ENCODE measurements around the gene CELF4.

The CELF4 gene

DNA sequence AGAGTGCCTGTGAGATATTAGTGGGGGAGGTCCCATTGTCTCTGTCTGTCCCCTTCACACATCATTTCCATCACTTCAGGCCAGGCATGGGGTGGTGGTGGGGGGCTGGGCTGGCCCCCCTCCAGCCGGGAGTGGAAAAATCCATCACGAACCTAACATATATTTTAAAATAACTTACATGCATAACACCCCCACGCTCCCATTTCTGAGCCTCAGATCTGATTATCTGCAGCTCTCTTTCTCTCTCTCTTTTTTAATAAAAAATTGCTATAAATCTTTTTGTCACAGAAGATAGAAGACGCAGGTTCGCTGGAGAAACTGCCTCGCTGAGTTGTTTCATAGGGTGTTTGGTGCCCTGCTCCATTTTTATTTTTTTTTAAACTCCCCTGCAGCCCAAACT is 159.8 kb downstream of the CELF4 start:
- no peak for DNase-seq

DNA sequence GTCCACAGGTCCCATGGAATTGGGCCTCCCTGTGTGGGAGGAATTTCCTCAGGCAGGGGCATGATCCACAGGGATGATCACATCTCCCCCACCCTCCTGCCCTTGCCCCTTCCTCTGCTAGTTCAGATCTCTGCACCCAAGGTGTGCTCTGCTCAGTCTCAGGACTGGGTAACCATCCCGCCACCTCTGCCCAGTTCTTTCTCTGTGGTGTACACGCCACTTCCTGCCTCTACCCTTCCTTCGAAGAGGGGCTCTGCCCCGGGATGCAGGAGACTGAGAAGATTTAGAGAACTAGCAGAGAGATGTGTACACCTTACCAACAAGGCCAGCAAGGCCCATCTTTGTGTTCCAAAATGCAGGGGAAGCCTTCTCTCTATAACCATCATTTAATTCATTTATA is 160.4 kb downstream of the CELF4 start:
- no peak for DNase-seq

DNA sequence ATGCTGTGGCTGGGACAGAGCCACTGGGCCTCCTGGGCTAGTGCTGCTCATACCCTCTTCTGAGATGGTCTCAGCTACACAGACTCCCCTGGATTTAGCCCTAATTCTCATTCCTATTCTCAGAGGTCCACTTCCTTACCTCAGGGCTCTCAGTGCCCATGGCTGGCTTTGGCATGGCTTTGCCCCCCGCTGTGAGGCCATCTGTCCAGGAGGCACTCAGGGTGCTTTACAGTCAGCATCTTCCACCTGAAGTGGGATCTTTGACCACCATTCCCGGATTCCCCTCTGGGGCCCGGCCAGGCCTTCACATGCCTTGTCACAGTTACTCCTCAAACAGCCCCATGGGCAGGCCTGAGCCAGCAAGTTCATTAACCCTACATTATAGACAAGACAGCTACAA is 161.8 kb downstream of the CELF4 start:
- no peak for DNase-seq

DNA sequence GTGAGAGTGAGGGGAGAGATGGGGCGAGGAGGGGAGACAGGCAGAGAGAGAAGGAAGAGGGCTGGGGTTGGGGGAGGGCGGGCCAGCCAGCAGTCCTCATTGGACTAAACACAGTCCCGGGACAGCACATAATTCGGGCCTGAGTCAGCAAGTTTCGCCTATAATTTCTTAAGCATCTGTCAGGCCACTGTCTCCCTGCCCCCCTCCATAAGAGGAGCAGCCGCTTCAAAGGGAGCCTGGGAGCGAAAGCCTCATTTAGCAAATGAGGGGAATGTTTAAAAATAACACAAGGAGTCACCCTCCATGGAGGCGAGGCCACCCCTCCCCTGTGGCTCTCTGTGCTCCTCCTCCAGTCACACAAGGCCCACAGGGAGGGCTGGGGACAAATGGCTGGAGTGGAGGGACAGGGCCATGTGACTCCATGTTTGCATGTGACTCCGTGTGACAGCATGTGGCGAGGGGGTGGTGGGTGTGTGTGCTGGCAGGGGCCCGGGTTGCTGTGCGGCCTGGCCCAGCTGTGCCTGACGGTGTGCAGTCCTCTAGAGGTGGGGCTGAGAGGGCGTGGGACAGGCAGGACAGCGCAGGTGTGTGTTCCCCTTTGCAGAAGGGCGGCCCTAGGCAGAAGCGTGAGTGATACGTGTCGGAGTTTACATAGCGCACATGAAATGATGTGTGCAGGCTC is 162.4 kb downstream of the CELF4 start:
- DNase-seq = no peak

DNA sequence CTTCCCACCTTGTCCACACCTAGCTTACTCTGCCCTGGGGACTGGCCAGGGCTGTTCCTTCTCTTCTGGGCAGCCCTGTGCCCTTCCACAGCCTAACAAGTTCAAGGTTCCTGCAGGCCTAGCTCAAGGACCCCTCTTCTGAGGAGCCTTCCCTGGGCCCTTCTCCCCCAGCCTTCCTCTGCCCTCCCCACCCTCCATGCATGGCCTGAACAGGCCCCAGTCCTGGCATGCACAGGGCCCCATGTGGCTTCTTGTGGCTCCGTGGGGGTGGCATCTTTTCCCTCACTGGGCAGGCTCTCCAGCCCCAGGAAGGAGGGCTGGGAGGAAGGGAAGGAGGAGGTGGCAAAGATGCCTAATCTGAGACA is 162.9 kb downstream of the CELF4 start:
- no peak for DNase-seq

DNA sequence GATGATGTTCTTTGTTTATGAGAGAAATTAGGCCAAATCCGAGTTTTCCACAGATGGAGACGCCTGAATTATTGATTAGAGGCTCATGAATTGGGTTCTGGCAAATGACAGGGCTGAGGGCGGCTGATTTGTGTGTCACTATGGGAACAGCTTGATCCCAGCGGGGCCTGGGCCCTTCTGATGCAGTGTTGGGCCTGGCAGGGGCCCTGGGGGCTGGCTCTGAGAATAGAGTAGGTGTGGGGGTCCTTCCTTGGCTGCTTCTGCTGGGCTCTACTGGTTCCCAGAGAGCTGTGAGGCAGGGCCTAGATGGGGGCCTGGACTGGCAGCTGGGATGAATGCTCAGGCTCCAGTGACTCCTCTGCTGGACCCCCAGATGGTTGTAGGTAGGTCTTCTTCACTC is 164.8 kb downstream of the CELF4 start:
- DNase-seq = no peak

DNA sequence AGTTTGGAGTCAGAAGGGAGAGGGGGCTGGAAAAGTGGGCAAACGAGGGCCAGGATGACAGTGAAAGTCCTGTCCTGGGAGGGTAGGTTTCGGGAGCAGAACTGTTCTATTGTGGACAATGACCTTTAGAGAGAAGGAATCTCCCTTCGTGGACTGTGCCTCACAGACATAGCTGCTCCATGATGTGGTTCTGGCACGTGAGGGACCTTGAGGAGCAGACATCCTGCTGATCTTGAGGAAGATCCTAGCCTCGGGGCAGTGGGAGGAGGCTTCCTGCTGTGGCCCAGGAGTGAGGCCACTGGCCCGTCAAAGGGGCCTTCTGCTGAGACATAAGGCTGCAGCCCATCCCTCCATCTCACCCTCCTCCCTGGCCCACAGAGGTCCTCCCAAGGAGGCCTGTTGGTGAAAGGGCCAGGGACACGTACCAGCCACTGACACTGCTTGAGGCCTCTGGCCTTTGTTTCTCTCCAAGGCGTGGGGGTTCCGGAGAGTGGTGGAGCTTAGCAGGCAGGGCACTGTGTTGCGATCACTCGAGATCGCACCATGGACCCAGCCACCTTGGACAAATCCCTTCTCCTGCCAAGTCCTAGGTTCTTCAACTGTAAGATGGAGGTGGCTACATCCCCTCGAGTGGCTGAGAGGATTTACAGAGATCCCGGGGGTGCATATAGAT is 167.2 kb downstream of the CELF4 start:
- DNase-seq = no peak

DNA sequence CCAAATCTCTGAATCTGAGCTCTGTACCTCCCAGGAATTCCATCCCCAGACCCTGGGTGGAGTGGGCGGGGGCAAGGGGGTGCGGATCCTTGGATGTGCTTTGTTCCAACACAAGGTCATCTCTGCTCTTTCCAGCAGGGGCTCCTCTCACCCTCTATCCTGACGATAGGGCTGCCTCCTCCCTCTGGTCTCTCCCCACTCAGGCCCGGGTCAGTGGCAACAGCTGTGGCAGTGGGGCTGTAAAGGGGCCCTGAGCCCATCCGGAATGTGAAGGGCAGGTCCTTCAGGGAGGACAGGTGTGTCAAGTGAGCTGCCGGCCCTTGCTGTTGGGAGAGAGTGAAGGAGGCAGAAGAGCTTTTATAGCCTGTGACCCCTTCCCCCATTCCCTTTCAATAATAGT is 167.8 kb downstream of the CELF4 start:
- DNase-seq = no peak

DNA sequence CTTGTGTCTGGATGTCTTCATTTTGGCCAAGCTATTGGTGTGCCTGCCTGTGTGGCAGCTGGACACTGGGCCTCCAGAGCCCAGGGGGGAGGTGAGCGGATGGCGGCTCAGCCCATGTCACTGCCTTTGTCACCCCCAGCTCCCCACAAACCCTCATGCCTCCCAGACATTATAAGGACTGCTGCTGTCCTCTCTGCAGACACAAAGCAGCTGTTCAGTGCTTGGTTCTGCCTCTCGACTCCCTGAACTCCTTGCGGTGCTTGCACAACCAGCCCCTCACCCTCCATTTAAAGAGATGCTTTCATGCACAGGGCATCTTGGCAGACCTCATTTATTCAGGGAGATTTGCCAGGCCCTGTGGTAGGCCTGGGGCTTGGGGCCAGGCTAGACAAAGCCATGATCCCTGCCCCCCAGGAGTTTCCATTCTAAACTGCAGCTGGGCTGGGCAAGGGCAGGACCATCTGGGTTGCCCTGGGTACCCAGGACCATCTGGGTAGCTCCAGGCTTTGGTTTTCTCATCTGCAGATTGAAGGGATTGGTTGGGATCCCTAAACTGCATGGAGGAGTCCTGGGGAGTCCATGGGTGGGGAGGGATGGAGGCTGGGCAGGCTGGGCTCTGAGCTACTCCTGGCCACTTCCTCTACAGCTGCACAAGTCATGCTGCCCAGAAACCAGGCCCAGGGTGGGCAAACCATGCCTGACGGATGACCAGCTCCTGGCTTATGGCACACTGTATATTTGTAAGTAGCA is 168.5 kb downstream of the CELF4 start:
- no peak for DNase-seq

DNA sequence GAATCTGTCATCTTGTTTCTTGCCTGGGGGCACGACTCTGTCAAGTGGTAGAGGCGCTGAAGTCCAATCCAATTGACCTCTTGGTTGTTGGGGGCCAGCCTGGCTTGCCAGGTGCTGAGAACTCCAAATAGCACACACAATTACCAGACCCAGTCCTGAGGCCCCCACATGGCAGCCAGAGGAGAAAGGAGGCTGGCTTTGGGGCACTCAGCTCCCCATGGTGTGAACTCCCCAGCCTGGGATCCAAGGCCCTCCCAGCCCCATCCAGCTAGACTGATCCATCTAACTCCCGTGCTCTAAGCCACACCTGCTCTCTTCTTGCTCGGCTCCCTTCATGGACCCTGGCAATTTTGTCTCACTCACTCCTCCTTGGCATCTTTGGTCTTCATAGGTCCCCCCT is 170.0 kb downstream of the CELF4 start:
- no peak for DNase-seq

DNA sequence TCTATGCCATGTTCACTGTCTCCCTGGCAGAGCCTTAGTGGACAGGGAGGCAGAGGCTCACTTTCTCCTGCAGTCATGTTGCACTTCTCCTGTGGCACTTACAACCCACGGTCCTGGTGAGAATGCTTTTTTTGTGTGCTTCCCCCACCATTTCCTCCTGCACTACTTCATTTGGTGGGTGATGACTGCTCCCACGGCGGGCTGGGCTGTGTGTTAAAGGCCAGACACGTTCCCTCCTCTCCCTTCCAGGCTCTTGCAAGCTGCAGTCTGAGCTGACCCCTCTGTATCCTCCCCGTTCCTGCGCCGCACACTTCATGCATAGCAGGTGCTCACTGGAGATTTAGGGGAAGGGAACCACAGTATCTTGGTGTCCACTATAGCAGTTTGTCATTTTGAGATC is 170.5 kb downstream of the CELF4 start:
- no peak for DNase-seq

DNA sequence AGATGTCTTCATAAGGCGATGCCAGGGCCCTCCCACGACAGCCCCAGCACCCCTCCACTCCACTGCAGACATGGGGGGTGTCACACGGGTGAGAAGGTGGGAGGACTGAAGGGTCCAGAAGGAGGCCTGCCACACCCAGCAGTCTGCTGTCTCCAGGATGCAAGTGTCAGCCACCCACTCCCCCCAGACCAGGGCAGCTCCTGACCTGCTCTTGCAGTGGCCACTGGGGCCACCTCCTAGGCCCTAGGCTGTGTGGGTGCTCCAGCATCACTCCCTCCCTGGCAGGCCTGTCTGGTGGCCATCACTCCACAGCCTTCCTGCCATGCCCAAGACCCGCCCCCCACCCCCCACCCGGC is 171.0 kb downstream of the CELF4 start:
- DNase-seq = no peak

DNA sequence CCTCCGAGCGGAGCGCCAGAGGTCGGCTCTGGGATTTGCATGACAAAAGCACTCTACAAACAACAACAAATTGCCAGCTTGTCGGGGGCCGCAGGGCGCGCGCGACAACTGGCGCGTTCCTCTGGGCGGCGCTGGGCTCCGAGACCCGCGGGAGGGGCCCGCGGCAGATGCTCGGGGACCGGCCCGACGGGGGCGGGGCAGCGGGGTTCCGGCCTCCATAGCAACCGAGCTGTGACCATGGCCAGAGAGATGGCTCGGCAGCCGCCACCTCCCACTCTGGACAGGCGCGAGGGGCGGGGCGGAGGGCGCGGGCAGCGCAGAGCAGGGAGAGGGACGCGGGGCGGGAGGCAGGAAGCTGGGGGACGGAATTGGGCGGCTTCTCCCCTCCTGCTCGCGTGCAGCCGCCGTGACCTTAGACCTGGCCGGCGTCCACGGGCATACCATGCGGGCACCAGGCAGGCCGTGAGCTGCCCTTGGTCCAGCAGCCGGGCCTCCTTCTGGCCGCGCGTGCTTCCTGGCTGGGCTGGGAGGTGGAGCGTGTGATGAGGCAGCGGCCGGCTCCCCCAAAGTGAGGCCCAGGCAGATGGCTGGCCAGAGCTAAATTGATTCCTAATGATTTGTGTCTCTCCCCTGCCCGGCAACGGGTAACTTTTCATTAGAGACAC is 171.5 kb downstream of the CELF4 start:
- peak in 1 of 2 experiments; percentile 58 for DNase-seq

DNA sequence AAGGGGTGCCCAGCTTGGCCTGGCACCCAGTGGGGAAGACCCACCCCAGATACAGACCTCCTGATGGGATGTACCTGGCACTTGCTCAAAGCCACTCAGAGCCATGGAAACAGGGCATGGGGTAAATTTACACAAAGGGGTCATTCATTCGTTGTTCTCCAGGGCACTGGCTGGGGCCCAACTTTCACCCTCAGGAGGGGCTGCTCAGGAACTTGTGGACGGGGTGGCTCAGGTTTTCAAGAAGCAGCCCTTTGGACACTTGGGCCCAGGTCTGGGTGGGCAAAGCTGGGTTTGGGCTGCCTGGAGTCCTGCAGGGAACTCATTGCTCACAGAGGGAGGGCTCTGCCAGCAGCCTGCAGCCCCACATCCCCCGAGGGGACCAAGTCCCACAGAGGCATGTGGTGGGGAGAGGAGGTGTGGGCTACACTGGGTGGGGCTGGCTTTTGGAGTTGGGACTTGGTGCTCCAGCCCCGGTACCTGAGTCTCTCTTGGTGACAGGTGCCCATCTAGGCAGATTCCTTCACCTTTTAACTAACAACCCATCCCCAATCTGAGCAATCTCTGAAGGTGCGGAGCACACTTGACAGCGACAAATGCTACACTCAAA is 172.3 kb downstream of the CELF4 start:
- no peak for DNase-seq

DNA sequence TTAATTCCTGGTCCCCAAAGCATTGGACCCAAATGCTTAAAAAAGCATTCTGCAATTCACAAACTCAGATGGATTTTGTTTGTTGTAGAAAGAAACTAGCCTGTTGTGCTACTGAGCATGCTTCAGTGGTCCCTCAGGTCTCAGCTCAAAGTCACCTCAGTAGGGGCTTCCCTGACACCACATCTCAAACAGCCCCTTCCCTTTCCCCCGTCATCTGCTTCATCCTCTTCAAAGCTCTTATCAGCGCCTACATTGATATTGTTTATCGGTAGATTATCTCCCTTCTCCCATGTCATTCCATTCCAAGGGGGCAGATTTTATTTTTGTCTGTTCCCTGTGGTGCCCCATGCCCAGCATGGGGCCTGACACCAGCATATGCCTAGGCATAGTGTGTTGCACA is 172.9 kb downstream of the CELF4 start:
- DNase-seq = no peak

DNA sequence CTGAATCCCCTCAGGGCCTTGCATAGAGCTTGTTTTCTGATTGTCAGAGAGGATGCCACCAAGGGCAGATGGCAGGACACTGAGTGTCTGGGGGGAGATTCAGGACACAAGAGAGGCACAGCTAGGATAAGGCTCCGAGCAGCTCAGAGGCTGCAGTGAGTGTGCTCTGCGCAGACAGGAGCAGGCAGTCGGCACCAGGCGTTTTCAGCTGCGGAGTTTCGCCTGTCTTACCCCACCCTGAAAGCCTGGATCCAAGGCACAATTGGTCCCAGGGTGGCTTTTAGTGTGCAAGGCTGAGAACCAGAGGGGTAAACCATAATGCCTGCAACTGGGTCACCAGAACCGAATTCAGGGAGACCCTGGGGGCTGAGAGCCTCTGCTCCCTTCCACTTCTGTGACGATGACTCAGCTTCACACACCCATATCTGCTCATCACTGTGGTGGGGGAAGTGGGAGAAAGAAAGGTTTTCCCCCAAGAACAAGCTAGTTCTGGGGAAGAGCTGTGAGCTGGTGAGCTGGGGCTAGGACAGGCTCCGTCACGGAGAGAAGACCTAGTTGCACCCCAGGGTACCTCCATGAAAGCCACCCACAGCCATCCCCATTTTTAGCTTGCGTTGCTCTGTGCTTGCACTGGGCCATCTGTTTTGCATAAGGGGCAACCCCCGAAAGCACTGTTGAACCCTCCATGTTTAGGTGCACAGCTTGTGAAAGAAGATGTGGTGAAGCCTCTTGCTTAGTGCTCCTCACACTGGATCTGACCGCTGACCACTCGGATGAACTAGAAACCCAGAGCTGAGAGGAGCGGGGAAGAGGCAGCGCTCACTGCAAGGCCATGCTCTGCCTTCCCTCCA is 173.7 kb downstream of the CELF4 start:
- DNase-seq = no peak

DNA sequence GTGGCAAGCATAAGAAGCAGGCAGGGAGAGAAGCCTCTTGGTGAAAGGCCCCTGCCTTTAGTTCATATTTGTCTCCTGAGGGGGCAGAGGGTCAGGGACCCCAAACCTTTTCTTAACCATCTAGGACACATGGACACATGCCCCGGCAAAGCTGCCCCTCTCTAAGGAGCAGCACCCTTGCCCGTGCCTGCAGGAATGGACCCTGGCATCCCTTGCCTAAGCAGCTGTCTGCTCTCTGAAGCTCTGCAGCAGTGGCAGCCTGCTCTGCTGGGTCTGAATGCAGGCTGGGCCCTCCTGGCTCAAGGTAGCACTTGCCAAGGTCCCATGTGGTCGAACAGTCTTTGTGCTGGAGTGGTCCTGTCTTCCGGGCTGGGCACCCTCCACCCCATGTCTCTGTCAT is 174.4 kb downstream of the CELF4 start:
- no peak for DNase-seq

DNA sequence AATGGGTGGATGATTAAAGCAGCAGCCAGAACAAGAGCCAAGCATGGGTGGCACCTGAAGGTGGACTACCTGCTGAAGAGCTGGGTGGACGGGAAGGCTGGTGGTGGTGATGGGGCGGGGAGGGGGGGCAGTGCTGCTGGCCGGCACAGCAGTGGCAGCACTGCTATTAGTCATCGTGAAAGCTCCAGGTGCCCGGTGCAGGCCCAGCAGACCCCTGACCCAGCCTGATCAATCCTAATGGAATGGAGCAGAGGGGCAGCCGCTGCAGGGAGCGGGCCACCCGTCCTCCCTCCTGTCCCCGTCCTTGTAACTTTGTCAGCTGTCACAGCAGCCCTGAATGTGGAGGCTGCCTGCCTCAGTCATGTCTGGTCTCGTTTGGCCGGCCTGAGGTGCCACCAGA is 174.9 kb downstream of the CELF4 start:
- DNase-seq = no peak

DNA sequence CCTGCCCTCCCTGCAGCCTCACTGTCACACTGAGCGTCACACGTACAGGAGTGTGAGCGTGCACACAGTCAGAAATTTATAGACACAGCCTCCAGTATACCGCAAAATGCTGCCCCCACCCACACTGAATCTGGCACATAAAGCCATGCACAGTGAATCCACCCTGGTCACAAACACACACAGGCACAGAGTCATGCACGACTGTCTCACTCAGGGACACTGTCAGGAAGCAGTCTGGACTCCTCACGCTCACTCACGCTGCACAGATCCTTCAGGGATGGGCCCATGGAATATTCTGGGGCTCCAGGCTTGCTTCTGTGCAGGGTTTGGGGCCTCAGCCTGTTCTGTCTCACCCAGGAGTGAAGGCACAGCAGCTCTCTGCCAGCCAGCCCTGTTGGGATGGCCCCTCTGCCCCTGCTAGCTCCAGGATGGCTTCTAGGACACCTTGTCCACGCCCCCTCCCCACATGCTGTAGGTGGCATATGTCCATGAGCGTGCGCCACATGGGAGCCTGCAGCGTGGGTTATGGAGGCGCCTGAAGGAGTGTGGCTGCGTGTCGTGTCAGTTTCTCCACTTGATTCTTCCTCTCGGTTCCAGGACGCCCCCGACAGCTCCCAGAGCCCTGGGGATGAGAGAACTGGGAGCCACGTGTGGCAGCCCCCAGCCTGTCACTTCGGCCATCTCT is 175.8 kb downstream of the CELF4 start:
- no peak for DNase-seq

DNA sequence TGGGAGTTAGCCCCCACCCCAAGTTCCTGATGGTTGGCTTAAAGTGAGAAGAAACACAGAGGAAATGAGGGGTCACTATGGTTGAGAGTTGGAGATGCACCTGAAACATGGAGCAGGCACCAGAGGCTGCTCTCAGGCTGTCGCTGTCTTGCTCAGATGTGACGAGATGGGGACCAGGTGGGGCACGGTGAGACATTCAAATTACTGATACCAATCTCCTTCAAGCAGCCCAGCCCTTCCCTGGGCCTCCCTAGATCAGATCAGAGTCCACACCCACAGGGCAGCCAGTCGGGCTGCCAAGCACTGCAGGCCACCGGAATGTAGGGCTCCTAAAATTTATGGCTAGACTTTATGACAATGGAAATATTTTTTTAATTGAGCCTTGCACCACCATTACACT is 176.6 kb downstream of the CELF4 start:
- DNase-seq = no peak

DNA sequence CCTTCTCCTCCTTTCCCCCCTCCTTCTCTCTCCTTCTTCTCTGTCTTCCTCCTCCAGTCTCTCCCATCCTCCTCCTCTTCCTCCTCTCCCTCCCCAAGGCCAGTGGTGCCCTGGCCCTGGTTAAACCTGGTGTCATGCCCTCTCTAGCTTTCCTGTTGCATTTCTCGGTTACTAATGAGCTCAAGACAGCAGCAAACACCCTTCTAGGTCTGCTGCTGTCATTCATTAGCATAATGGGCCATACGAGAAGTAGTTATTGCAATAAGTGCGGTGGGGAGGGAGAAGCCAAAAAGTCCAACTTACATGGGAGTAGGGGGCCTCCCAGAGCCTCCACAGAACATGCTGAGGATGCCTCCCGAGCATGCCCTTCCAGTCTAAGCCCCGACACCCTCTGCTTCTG is 177.2 kb downstream of the CELF4 start:
- DNase-seq = no peak

Data from cerebellar nuclear complex (tissue), 1 donor.